ENCODE measurements around the gene CCNL1. TPM values are rescaled to one million over a fixed set of nuclear protein-coding genes. Genes with fewer than 3 reads are reported as not detected.
A peak's percentile ranks its signal among the peaks of the same experiment; 100 is the strongest.
"Not testable (repeated sequence)": the region's sequence is repeated elsewhere in the genome, so short reads cannot be mapped to it uniquely, and the experiment has no call there.

The CCNL1 gene
- polyA plus RNA-seq, 1 experiment = 145 TPM

DNA sequence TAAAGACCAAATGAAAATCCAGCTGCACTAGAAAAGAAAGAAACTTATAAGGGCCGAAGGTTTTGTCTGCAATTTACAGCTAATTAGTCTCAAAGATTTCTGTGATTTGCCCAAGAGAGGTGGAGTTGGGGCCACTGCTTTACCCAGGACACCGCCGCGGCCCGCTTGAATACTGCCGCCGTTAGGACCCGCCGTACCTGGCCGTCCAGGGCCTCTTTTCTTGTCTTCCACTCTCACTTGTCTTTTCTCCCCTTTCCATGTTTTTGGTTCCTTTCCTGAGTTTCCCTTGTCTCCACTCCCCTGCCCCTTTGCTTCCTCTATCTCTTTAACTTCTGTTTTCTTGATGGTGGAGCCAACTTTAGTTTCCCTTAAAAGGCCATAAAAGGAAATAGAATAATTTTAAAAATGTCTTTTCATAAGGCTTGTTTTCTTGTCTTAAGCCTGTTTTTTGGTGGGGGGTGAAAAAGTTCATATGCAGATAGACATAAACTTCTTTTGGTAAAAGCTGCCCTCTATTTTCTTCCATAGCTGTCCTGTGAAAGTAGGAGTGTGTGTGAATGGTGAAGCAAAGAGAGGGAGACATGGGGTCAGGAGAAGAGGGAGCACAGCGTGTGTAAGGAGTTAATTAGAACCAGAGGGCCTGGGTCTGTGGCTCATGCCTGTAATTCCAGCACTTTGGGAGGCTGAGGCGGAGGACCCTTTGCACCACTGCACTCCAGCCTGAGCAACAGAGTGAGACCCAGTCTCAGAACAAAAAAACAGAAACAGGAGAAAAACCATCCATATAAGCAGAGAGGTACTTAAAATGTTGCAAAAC, 16.0 kb upstream of the CCNL1 start:
- Histone ChIP-seq H3K4me3 (ENCODE audit: low read depth, low read length) (peak overlapping the region; percentile 77), H3K9me3 (ENCODE audit: control insufficient read depth, insufficient read depth, low read length) (peaks cover 15% of the 10 kb centered on the region), H3K27me3 (ENCODE audit: control insufficient read depth, insufficient read depth, low read length) (no peaks in the 10 kb centered on the region), H3K27ac (ENCODE audit: low read depth, low read length) (peak overlapping the region; percentile 96)
- TF ChIP-seq CTCF (IDR thresholded peaks at IDR 0.05; ENCODE audit: low read depth, low read length) = no peak
- ChIA-PET POLR2A (interaction anchor here (1.0 to 4.2 kb wide), 6 partner anchors 16 to 355 kb away, joined by 3 to 118 read pairs (median 4); partner anchors contain the start of genes CCNL1 and PTX3), CTCF (interaction anchor here (0.7 to 2.7 kb wide), 9 partner anchors 13 to 357 kb away, joined by 3 to 13 read pairs (median 4); partner anchors contain the start of gene CCNL1)
- no peak for DNase-seq (ENCODE audit: low read depth, low spot score)

GRCh38 chr3:157174649-157175498, 14.9 kb upstream of the CCNL1 start:
- H3K27ac ChIP-seq (ENCODE audit: low read depth, low read length) = peak overlapping the region; percentile 98
- peak overlapping the region; percentile 77 for H3K4me3 ChIP-seq (ENCODE audit: low read depth, low read length)
- ChIA-PET CTCF (interaction anchor here (0.7 to 2.7 kb wide), 11 partner anchors 12 to 358 kb away, joined by 3 to 13 read pairs (median 4); partner anchors contain the start of gene CCNL1), POLR2A (interaction anchor here (0.7 to 4.2 kb wide), 9 partner anchors 15 to 356 kb away, joined by 3 to 118 read pairs (median 4); partner anchors contain the start of genes CCNL1 and PTX3)
- no peaks in the 10 kb centered on the region for H3K27me3 ChIP-seq (ENCODE audit: control insufficient read depth, insufficient read depth, low read length)
- H3K9me3 ChIP-seq (ENCODE audit: control insufficient read depth, insufficient read depth, low read length) = peaks cover 15% of the 10 kb centered on the region
- DNase-seq (ENCODE audit: low read depth, low spot score) = peak; percentile 100
- no peak for TF ChIP-seq CTCF (IDR thresholded peaks at IDR 0.05; ENCODE audit: low read depth, low read length)

DNA sequence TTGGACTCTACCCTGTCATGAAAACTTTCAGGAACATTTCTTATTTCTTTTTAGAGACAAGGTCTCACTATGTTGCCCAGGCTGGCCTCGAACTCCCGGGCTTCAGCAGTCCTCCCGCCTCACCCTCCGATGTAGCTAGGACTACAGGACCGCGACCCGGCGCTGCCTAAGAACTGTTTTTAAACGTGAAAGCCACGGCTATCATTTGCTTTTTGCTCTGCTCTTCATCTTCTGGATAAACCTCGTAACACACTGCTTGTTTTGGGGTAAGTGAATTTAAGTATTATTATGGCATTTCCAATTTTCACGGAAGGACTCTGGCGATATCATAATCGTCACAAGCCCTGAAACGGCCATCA, 14.3 kb upstream of the CCNL1 start:
- no peak for TF ChIP-seq CTCF (IDR thresholded peaks at IDR 0.05; ENCODE audit: low read depth, low read length)
- Histone ChIP-seq H3K9me3 (ENCODE audit: control insufficient read depth, insufficient read depth, low read length) (peaks cover 11% of the 10 kb centered on the region), H3K27me3 (ENCODE audit: control insufficient read depth, insufficient read depth, low read length) (no peaks in the 10 kb centered on the region), H3K27ac (ENCODE audit: low read depth, low read length) (peak overlapping the region; percentile 98), H3K4me3 (ENCODE audit: low read depth, low read length) (peak overlapping the region; percentile 64)
- POLR2A ChIA-PET = interaction anchor here (0.6 to 4.2 kb wide), 7 partner anchors 14 to 354 kb away, joined by 3 to 118 read pairs (median 4); partner anchors contain the start of gene CCNL1
- CTCF ChIA-PET = interaction anchor here (0.7 to 2.7 kb wide), 5 partner anchors 14 to 358 kb away, joined by 3 to 13 read pairs (median 5); partner anchors contain the start of gene CCNL1
- DNase-seq (ENCODE audit: low read depth, low spot score) = no peak

DNA sequence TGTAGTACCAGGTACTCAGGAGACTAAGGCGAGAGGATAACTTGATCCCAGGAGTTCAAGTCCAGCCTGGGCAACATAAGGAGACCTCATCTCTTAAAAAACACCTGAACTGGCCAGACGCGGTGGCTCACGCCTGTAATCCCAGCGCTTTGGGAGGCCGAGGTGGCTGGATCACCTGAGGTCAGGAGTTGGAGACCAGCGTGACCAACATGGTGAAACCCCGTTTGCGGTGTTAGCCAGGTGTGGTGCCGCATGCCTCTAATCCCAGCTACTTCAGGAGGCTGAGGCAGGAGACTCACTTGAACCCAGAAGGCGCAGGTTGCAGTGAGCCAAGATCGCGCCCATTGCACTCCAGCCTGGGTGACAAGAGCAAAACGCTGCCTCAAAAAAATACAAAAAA, 13.4 kb upstream of the CCNL1 start:
- not testable (repeated sequence) for DNase-seq (ENCODE audit: low read depth, low spot score); H3K4me3 ChIP-seq (ENCODE audit: low read depth, low read length); H3K27me3 ChIP-seq (ENCODE audit: control insufficient read depth, insufficient read depth, low read length); H3K27ac ChIP-seq (ENCODE audit: low read depth, low read length); H3K9me3 ChIP-seq (ENCODE audit: control insufficient read depth, insufficient read depth, low read length)
- ChIA-PET CTCF (interaction anchor here (0.5 to 2.7 kb wide), 3 partner anchors 18 to 320 kb away, joined by 5 to 13 read pairs (median 8); no protein-coding TSS in a partner anchor), POLR2A (interaction anchor here (1.0 to 4.2 kb wide), 2 partner anchors 13 to 265 kb away, joined by 4 to 118 read pairs; partner anchors contain the start of gene CCNL1)

GRCh38 chr3:157172746-157173145, 12.8 kb upstream of the CCNL1 start:
- ChIA-PET POLR2A (no interaction called here), CTCF (no interaction called here)
- H3K9me3 ChIP-seq (ENCODE audit: control insufficient read depth, insufficient read depth, low read length) = no peaks in the 10 kb centered on the region

More at GRCh38 chr3:157172746-157173145, 12.8 kb upstream of the CCNL1 start:
- no peak for DNase-seq (ENCODE audit: low read depth, low spot score)
- H3K27ac ChIP-seq (ENCODE audit: low read depth, low read length) = no peak overlapping the region
- no peak for TF ChIP-seq CTCF (IDR thresholded peaks at IDR 0.05; ENCODE audit: low read depth, low read length)
- H3K27me3 ChIP-seq (ENCODE audit: control insufficient read depth, insufficient read depth, low read length) = no peaks in the 10 kb centered on the region
- H3K4me3 ChIP-seq (ENCODE audit: low read depth, low read length) = no peak overlapping the region
